HG02884 (cell line): Measurements from ENCODE around the gene PSKH1.
"Not testable (repeated sequence)": the region's sequence is repeated elsewhere in the genome, so short reads cannot be mapped to it uniquely, and the experiment has no call there.

ENCODE experiments used
- ATAC-seq: cut with Tn5 transposase; IDR thresholded peaks from one replicate; pipeline ENCODE4 v1.9.1; 2021; ENCODE audit warnings: mild to moderate bottlenecking, moderate library complexity; ENCODE audit not compliant: unreplicated experiment

The PSKH1 gene

GRCh38 chr16:67892899-67893742 is at the start of gene PSKH1:
PSKH1 (plus strand) TSS chr16:67893254; CDS start chr16:67908750, 15,496 bp downstream.
- ATAC-seq, result peak; percentile 86

GRCh38 chr16:67843343-67843765 is 49.7 kb upstream of the PSKH1 start:
- ATAC-seq, result no peak

GRCh38 chr16:67844497-67844896 is 48.6 kb upstream of the PSKH1 start:
- ATAC-seq, result no peak

DNA sequence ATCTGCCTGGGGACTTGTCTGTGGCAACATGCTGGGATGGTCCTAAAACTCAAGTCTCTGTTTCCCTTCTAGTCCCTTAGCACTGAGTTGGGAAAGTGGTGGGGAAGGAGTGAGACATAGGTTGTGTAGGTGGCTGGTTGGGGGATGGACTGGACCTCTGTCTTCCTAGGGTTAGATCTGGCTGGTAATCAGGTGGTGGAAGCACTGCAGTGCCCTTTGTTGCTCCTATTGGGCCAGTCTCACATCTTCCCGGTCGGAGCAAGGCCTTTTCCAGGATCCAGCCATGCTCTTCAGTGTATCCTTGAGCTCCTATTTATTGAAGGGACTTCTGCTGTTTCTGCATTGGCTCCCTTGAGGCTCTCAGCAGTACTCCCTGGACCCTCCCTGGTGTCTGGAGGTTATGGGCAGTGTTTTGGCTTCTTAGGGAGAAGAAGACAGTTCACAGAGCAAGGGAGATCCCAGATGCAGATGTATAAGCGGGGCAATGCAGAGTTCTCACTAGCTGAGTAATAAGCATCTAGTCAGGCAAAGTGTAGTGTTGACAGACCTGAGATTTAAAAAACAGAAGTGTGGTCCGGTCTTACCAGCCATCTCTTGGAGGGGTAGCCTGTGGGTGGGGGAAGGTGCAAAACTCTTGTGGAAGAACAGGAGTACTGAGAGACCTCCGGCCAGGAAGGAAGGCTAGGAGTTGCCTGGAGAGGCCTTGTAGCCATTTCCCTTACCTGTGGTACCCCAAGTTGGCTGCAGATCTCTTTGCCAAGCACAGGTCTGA is 47.6 kb upstream of the PSKH1 start:
- ATAC-seq, result no peak

DNA sequence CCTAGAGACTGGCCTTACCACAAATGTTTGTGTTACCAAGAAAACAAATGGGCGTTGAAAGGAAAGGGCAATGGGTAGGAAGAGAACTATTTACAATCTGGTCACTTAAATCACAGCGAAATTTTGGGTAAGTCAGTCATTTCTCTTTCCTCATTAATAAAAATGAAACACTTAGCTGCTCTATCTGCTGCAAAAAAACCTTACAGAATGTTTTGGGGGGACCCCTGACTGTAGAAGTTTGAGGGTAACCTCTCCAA is 47.1 kb upstream of the PSKH1 start:
- ATAC-seq, result no peak

- ATAC-seq, result peak; percentile 55
Observed at GRCh38 chr16:67846320-67847063, 46.6 kb upstream of the PSKH1 start, which contains the start of gene NUTF2. NUTF2 (plus strand) TSS chr16:67846933; CDS start chr16:67865131, 18,198 bp downstream.

DNA sequence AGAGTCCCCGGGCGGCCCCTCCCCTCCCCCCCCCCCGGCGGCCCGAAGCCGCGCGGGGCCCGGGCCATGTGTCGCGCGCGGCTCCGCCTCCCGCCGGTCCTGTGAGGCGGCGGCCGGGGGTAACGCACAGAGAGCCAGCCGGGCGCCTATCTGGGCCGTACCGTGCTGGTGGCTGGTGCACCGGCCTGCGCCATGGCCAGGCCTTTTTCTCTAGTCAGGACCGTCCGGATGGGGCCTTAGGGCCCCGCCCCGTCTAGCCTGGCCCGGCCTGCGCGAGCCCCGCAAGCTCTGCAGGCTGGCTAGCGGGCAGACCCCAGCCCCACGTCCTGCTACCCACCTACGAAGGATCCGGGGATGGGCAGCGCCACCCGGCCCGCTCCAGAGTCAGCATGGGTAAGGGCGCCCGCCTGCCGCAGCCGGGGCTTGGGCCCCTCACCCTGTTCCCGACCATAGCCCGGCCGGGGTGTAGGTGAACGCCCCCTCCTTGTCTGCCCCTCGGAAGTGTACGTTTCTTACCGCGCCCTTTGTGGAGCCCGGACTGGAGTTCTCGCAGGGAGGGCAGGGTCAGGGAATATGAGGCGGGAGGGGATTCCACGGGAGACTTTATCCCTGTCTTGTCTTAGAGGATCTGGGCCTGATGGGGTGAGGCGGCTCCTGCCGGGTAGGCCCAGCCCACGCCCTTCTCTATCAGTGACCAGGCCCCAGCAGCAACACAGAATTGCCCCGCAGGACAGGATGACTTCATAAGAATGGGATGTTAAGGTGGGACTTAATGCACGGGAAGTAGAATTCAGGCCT is 45.8 kb upstream of the PSKH1 start, which contains the start of gene CENPT:
TSS of gene CENPT (minus strand) at position 630 of the 798 bp plus-strand sequence. CDS start 13,834 bp downstream, outside the sequence.
- peak; percentile 36 for ATAC-seq

GRCh38 chr16:67848118-67848517 is 44.9 kb upstream of the PSKH1 start:
- ATAC-seq, result no peak

GRCh38 chr16:67853670-67854069 is 39.4 kb upstream of the PSKH1 start:
- ATAC-seq, result no peak

- no peak for ATAC-seq
Observed at GRCh38 chr16:67855789-67856188, 37.3 kb upstream of the PSKH1 start.

GRCh38 chr16:67856927-67857546 is 36.0 kb upstream of the PSKH1 start:
- no peak for ATAC-seq

- no peak for ATAC-seq
Observed at GRCh38 chr16:67857547-67858233, 35.4 kb upstream of the PSKH1 start.

DNA sequence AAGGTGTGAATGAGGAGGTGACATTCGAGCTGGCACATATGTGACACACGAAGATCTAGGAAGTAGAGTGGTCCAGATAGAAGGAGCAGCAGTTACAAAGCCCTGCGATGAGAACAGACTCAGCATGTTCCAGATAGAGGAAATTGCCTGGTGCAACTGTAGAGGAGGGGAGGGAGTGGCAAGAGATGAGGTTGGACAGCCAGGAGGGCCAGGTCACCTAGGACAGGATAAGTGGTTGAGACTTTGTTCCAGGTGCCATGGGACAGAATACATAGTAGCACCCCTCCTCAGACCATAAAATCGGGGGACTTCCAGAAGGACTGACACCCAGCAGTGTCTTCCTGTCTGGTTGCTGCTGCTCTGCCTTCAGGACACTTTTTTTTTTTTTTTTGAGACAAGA is 34.6 kb upstream of the PSKH1 start:
- ATAC-seq, result no peak

- ATAC-seq, result no peak
Observed at GRCh38 chr16:67860589-67861398, 32.3 kb upstream of the PSKH1 start.

- no peak for ATAC-seq
Observed at GRCh38 chr16:67861877-67862276, 31.2 kb upstream of the PSKH1 start.

GRCh38 chr16:67862623-67863583 is 30.2 kb upstream of the PSKH1 start:
- ATAC-seq, result no peak

GRCh38 chr16:67864044-67864443 is 29.0 kb upstream of the PSKH1 start:
- not testable (repeated sequence) for ATAC-seq
